ENCODE measurements around the gene LAMC2.
A peak's percentile ranks its signal among the peaks of the same experiment; 100 is the strongest.
"Not testable (repeated sequence)": the region's sequence is repeated elsewhere in the genome, so short reads cannot be mapped to it uniquely, and the experiment has no call there.

LAMC2 gene

GRCh38 chr1:183185941-183186490 is at the start of gene LAMC2:
Gene LAMC2 (plus strand): TSS chr1:183186264. CDS start chr1:183186353, 89 bp downstream.
- no peak for DNase-seq (ENCODE audit: low read depth in 2 of 2)

- DNase-seq (ENCODE audit: low read depth in 2 of 2), result peak; percentile 29 to 44
Observed at GRCh38 chr1:183137782-183138181, 48.3 kb upstream of the LAMC2 start.

GRCh38 chr1:183138301-183138700 is 47.8 kb upstream of the LAMC2 start:
- DNase-seq (ENCODE audit: low read depth in 2 of 2), result no peak

- DNase-seq (ENCODE audit: low read depth in 2 of 2), result no peak
Observed at GRCh38 chr1:183139281-183139942, 46.7 kb upstream of the LAMC2 start.

GRCh38 chr1:183140633-183141032 is 45.4 kb upstream of the LAMC2 start:
- no peak for DNase-seq (ENCODE audit: low read depth in 2 of 2)

GRCh38 chr1:183142171-183142570 is 43.9 kb upstream of the LAMC2 start:
- DNase-seq (ENCODE audit: low read depth in 2 of 2), result no peak

- no peak for DNase-seq (ENCODE audit: low read depth in 2 of 2)
Observed at GRCh38 chr1:183143576-183144315, 42.3 kb upstream of the LAMC2 start.

- DNase-seq (ENCODE audit: low read depth in 2 of 2), result no peak
Observed at GRCh38 chr1:183144752-183145151, 41.3 kb upstream of the LAMC2 start.

- DNase-seq (ENCODE audit: low read depth in 2 of 2), result no peak
Observed at GRCh38 chr1:183147735-183148134, 38.3 kb upstream of the LAMC2 start.

GRCh38 chr1:183148599-183148998 is 37.5 kb upstream of the LAMC2 start:
- no peak for DNase-seq (ENCODE audit: low read depth in 2 of 2)

- no peak for DNase-seq (ENCODE audit: low read depth in 2 of 2)
Observed at GRCh38 chr1:183149273-183149672, 36.8 kb upstream of the LAMC2 start.

- DNase-seq (ENCODE audit: low read depth in 2 of 2), result not testable (repeated sequence)
Observed at GRCh38 chr1:183150032-183150431, 36.0 kb upstream of the LAMC2 start.

GRCh38 chr1:183150445-183150844 is 35.6 kb upstream of the LAMC2 start:
- DNase-seq (ENCODE audit: low read depth in 2 of 2), result no peak

GRCh38 chr1:183152180-183152579 is 33.9 kb upstream of the LAMC2 start:
- no peak for DNase-seq (ENCODE audit: low read depth in 2 of 2)

- no peak for DNase-seq (ENCODE audit: low read depth in 2 of 2)
Observed at GRCh38 chr1:183155939-183156338, 30.1 kb upstream of the LAMC2 start.

GRCh38 chr1:183159960-183160359 is 26.1 kb upstream of the LAMC2 start:
- no peak for DNase-seq (ENCODE audit: low read depth in 2 of 2)

GRCh38 chr1:183161391-183161790 is 24.7 kb upstream of the LAMC2 start:
- DNase-seq (ENCODE audit: low read depth in 2 of 2), result no peak

- DNase-seq (ENCODE audit: low read depth in 2 of 2), result peak; percentile 63 to 66
Observed at GRCh38 chr1:183163316-183163715, 22.7 kb upstream of the LAMC2 start.

- DNase-seq (ENCODE audit: low read depth in 2 of 2), result no peak
Observed at GRCh38 chr1:183164340-183164739, 21.7 kb upstream of the LAMC2 start.

- DNase-seq (ENCODE audit: low read depth in 2 of 2), result no peak
Observed at GRCh38 chr1:183164963-183165362, 21.1 kb upstream of the LAMC2 start.

GRCh38 chr1:183165456-183165855 is 20.6 kb upstream of the LAMC2 start:
- DNase-seq (ENCODE audit: low read depth in 2 of 2), result no peak

GRCh38 chr1:183166454-183166853 is 19.6 kb upstream of the LAMC2 start:
- DNase-seq (ENCODE audit: low read depth in 2 of 2), result no peak

- DNase-seq (ENCODE audit: low read depth in 2 of 2), result no peak
Observed at GRCh38 chr1:183167676-183168075, 18.4 kb upstream of the LAMC2 start.

Measured in fibroblast of skin of left quadriceps (primary cell).